Measurements from ENCODE around the gene PKHD1. TPM values are rescaled to one million over a fixed set of nuclear protein-coding genes. Genes with fewer than 3 reads are reported as not detected.

PKHD1 gene
- total RNA-seq, 1 experiment from 2014 or later = 0.40 TPM

DNA sequence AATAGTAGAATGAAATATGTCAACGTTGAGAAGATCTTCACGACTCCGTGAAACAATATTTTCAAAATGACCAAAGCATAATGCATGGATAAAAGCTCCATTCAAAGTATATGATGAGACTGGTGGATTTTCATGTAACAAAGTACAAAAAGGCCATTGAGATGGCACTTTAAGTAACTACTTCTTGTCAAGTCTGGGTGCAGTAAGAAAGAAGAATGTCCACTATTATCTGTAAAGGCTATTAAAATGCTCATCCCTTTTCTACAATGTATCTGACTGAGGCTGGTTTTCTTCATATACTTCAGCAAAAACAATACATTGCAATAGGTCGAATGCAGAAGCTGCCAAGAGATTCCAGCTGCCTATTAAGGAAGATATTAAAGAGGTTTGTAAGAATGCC lies 457.4 kb downstream of the PKHD1 start:
- intact Hi-C loops (cut with micrococcal nuclease) = no loop called here
- H3K27me3 ChIP-seq (ENCODE audit: low read length) = no peaks in the 10 kb centered on the region
- no peaks in the 10 kb centered on the region for H4K20me1 ChIP-seq (ENCODE audit: low read length)
- H3K4me1 ChIP-seq (ENCODE audit: insufficient read depth, low read length) = no peaks in the 10 kb centered on the region
- H3K9ac ChIP-seq (ENCODE audit: low read length) = no peak overlapping the region
- POLR2A ChIA-PET (ENCODE audit: unreplicated experiment) = no interaction called here
- H3K79me2 ChIP-seq (ENCODE audit: low read length) = no peaks in the 10 kb centered on the region
- no peaks in the 10 kb centered on the region for H3K9me2 ChIP-seq (replicated peaks; ENCODE audit: low read length)
- no peaks in the 10 kb centered on the region for H3K9me3 ChIP-seq (ENCODE audit: low read length)
- no peak overlapping the region for H2AFZ ChIP-seq (ENCODE audit: low read length)
- H3K27ac ChIP-seq (ENCODE audit: low read length) = no peak overlapping the region
- no peaks in the 10 kb centered on the region for H3F3A ChIP-seq (ENCODE audit: low read length, unreplicated experiment)
- H3K4me3 ChIP-seq (ENCODE audit: low read length) = no peak overlapping the region
- no TSS peak for BruUV-seq (replicated peaks)
- DNase-seq = no peak
- no peak for ATAC-seq
- CTCF ChIA-PET = no interaction called here
- H3K4me2 ChIP-seq (ENCODE audit: low read length) = no peak overlapping the region
- TF ChIP-seq EZH2 (IDR thresholded peaks at IDR 0.05; ENCODE audit: low read length, unreplicated experiment) (no peak), EZH2phosphoT487 (IDR thresholded peaks at IDR 0.05; ENCODE audit: borderline replicate concordance, low read length) (no peak)
- TF ChIP-seq, protein P1, sequence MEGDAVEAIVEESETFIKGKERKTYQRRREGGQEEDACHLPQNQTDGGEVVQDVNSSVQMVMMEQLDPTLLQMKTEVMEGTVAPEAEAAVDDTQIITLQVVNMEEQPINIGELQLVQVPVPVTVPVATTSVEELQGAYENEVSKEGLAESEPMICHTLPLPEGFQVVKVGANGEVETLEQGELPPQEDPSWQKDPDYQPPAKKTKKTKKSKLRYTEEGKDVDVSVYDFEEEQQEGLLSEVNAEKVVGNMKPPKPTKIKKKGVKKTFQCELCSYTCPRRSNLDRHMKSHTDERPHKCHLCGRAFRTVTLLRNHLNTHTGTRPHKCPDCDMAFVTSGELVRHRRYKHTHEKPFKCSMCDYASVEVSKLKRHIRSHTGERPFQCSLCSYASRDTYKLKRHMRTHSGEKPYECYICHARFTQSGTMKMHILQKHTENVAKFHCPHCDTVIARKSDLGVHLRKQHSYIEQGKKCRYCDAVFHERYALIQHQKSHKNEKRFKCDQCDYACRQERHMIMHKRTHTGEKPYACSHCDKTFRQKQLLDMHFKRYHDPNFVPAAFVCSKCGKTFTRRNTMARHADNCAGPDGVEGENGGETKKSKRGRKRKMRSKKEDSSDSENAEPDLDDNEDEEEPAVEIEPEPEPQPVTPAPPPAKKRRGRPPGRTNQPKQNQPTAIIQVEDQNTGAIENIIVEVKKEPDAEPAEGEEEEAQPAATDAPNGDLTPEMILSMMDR (conservative IDR thresholded peaks at IDR 0.05; ENCODE audit: low read depth, low read length) = no peak
- H3K36me3 ChIP-seq (ENCODE audit: low read depth, low read length) = no peaks in the 10 kb centered on the region

- Histone ChIP-seq H3K9ac (ENCODE audit: low read length) (no peak overlapping the region), H3K36me3 (ENCODE audit: low read depth, low read length) (no peaks in the 10 kb centered on the region), H3K4me1 (ENCODE audit: insufficient read depth, low read length) (no peaks in the 10 kb centered on the region), H3K9me3 (ENCODE audit: low read length) (no peaks in the 10 kb centered on the region), H3K4me2 (ENCODE audit: low read length) (no peak overlapping the region), H3K27ac (ENCODE audit: low read length) (no peak overlapping the region), H2AFZ (ENCODE audit: low read length) (no peak overlapping the region), H3K9me2 (replicated peaks; ENCODE audit: low read length) (no peaks in the 10 kb centered on the region), H3K79me2 (ENCODE audit: low read length) (no peaks in the 10 kb centered on the region), H3K27me3 (ENCODE audit: low read length) (no peaks in the 10 kb centered on the region), H3F3A (ENCODE audit: low read length, unreplicated experiment) (no peaks in the 10 kb centered on the region), H4K20me1 (ENCODE audit: low read length) (no peaks in the 10 kb centered on the region), H3K4me3 (ENCODE audit: low read length) (no peak overlapping the region)
- DNase-seq = no peak
- no peak for ATAC-seq
- TF ChIP-seq EZH2 (IDR thresholded peaks at IDR 0.05; ENCODE audit: low read length, unreplicated experiment) (no peak), EZH2phosphoT487 (IDR thresholded peaks at IDR 0.05; ENCODE audit: borderline replicate concordance, low read length) (no peak)
- TF ChIP-seq, protein P1 (conservative IDR thresholded peaks at IDR 0.05; ENCODE audit: low read depth, low read length) = no peak
- CTCF ChIA-PET = no interaction called here
- no TSS peak for BruUV-seq (replicated peaks)
- POLR2A ChIA-PET (ENCODE audit: unreplicated experiment) = no interaction called here
- intact Hi-C loops (cut with micrococcal nuclease) = no loop called here
These were observed 461.0 kb downstream of the PKHD1 start for GRCh38 chr6:51626391-51626790.

DNA sequence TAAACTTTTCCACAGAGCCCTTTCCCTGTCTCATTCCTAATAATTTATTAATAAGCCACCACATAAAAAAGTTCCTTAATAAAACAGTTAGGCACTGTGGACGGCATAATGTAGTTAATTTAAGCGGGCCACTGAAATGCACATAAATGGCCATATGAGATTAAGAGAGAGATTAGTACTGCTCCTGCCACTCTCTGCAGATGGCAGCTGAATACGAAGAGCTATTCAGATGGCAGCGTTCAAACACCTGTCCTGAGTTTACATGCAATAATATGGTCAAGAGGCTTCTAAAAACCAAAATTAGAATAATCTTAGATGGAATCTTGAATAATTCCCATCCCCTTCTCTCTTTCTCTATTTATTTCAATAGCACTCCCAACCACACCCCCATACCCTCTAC lies 461.8 kb downstream of the PKHD1 start:
- H3K4me1 ChIP-seq (ENCODE audit: insufficient read depth, low read length) = no peaks in the 10 kb centered on the region

More for the DNA sequence above, 461.8 kb downstream of the PKHD1 start:
- Histone ChIP-seq H3K9me3 (ENCODE audit: low read length) (no peaks in the 10 kb centered on the region), H3K79me2 (ENCODE audit: low read length) (no peaks in the 10 kb centered on the region), H3K27ac (ENCODE audit: low read length) (no peak overlapping the region), H3K9me2 (replicated peaks; ENCODE audit: low read length) (no peaks in the 10 kb centered on the region), H3F3A (ENCODE audit: low read length, unreplicated experiment) (no peaks in the 10 kb centered on the region), H2AFZ (ENCODE audit: low read length) (no peak overlapping the region), H3K27me3 (ENCODE audit: low read length) (no peaks in the 10 kb centered on the region), H4K20me1 (ENCODE audit: low read length) (no peaks in the 10 kb centered on the region), H3K4me2 (ENCODE audit: low read length) (no peak overlapping the region), H3K4me3 (ENCODE audit: low read length) (no peak overlapping the region), H3K9ac (ENCODE audit: low read length) (no peak overlapping the region), H3K36me3 (ENCODE audit: low read depth, low read length) (no peaks in the 10 kb centered on the region)
- POLR2A ChIA-PET (ENCODE audit: unreplicated experiment) = no interaction called here
- intact Hi-C loops (cut with micrococcal nuclease) = no loop called here
- TF ChIP-seq, protein P1 (conservative IDR thresholded peaks at IDR 0.05; ENCODE audit: low read depth, low read length) = no peak
- TF ChIP-seq EZH2 (IDR thresholded peaks at IDR 0.05; ENCODE audit: low read length, unreplicated experiment) (no peak), EZH2phosphoT487 (IDR thresholded peaks at IDR 0.05; ENCODE audit: borderline replicate concordance, low read length) (no peak)
- no TSS peak for BruUV-seq (replicated peaks)
- DNase-seq (no peak), ATAC-seq (no peak)
- CTCF ChIA-PET = no interaction called here
